SK-N-MC (cell line): ENCODE results near the gene MUL1.
"Not testable (repeated sequence)": the region's sequence is repeated elsewhere in the genome, so short reads cannot be mapped to it uniquely, and the experiment has no call there.

Experiments
- DNase-seq: peaks from one replicate; pipeline ENCODE4 v3.0.0-alpha.2; 2011; ENCODE audit warnings: low read depth, low spot score
- H3K27ac ChIP-seq: fragments of 200-600 bp; sonication (generic); 2 replicates; pipeline ENCODE4 v1.5.1; 2016; ENCODE audit warnings: mixed run types
- H3K36me3 ChIP-seq: fragments of 200-600 bp; sonication (generic); 2 replicates; pipeline ENCODE4 v1.6.1; 2017; ENCODE audit warnings: antibody characterized with exemption, low read length, mixed read lengths; ENCODE audit not compliant: insufficient read depth
- H3K4me3 ChIP-seq: fragments of 200-600 bp; sonication (generic); 2 replicates; pipeline ENCODE4 v1.5.1; 2016
- H3K9ac ChIP-seq: fragments of 200-600 bp; sonication (generic); 2 replicates; pipeline ENCODE4 v1.8.0; 2017; ENCODE audit warnings: mixed run types, mixed read lengths; ENCODE audit not compliant: insufficient read length
- H3K9me3 ChIP-seq: fragments of 200-600 bp; sonication (generic); 2 replicates; pipeline ENCODE4 v1.6.1; 2017; ENCODE audit warnings: low read depth, mild to moderate bottlenecking, antibody characterized with exemption, low read length, moderate library complexity, mixed read lengths
- EZH2 ChIP-seq: fragments of 200-600 bp; sonication (generic); IDR thresholded peaks from one replicate; pipeline ENCODE4 v1.6.1; 2017; ENCODE audit warnings: antibody characterized with exemption
- FOXP2 ChIP-seq: optimal IDR thresholded peaks from 2 replicates; pipeline ENCODE3; 2011; ENCODE audit warnings: mild to moderate bottlenecking, moderate library complexity; ENCODE audit not compliant: insufficient read depth; ENCODE audit errors: extremely low read length, control extremely low read depth
- POLR2AphosphoS5 ChIP-seq: IDR thresholded peaks from 2 replicates; pipeline ENCODE4 v1.6.1; 2012; ENCODE audit warnings: mild to moderate bottlenecking, low read depth, low read length, borderline replicate concordance

MUL1 gene

GRCh38 chr1:20499718-20500117, 8.2 kb downstream of the MUL1 start:
- DNase-seq: no peak
- H3K9me3 ChIP-seq: no peaks in the 10 kb centered on the region
- no peak overlapping the region for H3K4me3 ChIP-seq
- no peak overlapping the region for H3K27ac ChIP-seq
- H3K36me3 ChIP-seq: peaks cover 30% of the 10 kb centered on the region
- H3K9ac ChIP-seq: no peak overlapping the region
- TF ChIP-seq POLR2AphosphoS5: no peak
- no peak for TF ChIP-seq EZH2
- TF ChIP-seq FOXP2: no peak

GRCh38 chr1:20499105-20499504, 8.8 kb downstream of the MUL1 start:
- H3K4me3 ChIP-seq: no peak overlapping the region
- H3K9me3 ChIP-seq: no peaks in the 10 kb centered on the region
- H3K36me3 ChIP-seq: peaks cover 30% of the 10 kb centered on the region
- H3K27ac ChIP-seq: no peak overlapping the region
- no peak for DNase-seq
- no peak for TF ChIP-seq POLR2AphosphoS5
- no peak for TF ChIP-seq EZH2
- no peak for TF ChIP-seq FOXP2
- H3K9ac ChIP-seq: no peak overlapping the region

- DNase-seq: no peak
- Histone ChIP-seq H3K27ac (no peak overlapping the region), H3K9me3 (no peaks in the 10 kb centered on the region), H3K9ac (no peak overlapping the region), H3K4me3 (no peak overlapping the region), H3K36me3 (peaks cover 25% of the 10 kb centered on the region)
- TF ChIP-seq POLR2AphosphoS5: no peak
- no peak for TF ChIP-seq EZH2
- TF ChIP-seq FOXP2: no peak
These were observed 9.8 kb downstream of the MUL1 start for GRCh38 chr1:20498116-20498515.

- DNase-seq: no peak
- H3K9me3 ChIP-seq: no peaks in the 10 kb centered on the region
- no peak overlapping the region for H3K9ac ChIP-seq
- no peak overlapping the region for H3K4me3 ChIP-seq
- no peak overlapping the region for H3K27ac ChIP-seq
- TF ChIP-seq EZH2: no peak
- TF ChIP-seq FOXP2: no peak
- no peak for TF ChIP-seq POLR2AphosphoS5
- peaks cover 22% of the 10 kb centered on the region; the same call in 1 of the 2 replicates for H3K36me3 ChIP-seq
These were observed 10.4 kb downstream of the MUL1 start for GRCh38 chr1:20497506-20497905.

GRCh38 chr1:20496725-20497383, 11.1 kb downstream of the MUL1 start:
- H3K9ac ChIP-seq, H3K9me3 ChIP-seq, H3K27ac ChIP-seq, H3K4me3 ChIP-seq, DNase-seq: not testable (repeated sequence)
- H3K36me3 ChIP-seq: peaks cover 19% of the 10 kb centered on the region; the same call in 1 of the 2 replicates

GRCh38 chr1:20496241-20496661, 11.7 kb downstream of the MUL1 start:
- DNase-seq: no peak
- Histone ChIP-seq H3K36me3 (peaks cover 12% of the 10 kb centered on the region; the same call in 1 of the 2 replicates), H3K9me3 (no peaks in the 10 kb centered on the region), H3K9ac (no peak overlapping the region), H3K4me3 (no peak overlapping the region), H3K27ac (no peak overlapping the region)
- TF ChIP-seq EZH2 (no peak), POLR2AphosphoS5 (no peak), FOXP2 (no peak)

GRCh38 chr1:20495661-20496060, 12.3 kb downstream of the MUL1 start:
- DNase-seq: no peak
- Histone ChIP-seq H3K9ac (no peak overlapping the region), H3K4me3 (no peak overlapping the region), H3K36me3 (peaks cover 7% of the 10 kb centered on the region; the same call in 1 of the 2 replicates), H3K9me3 (no peaks in the 10 kb centered on the region), H3K27ac (no peak overlapping the region)
- TF ChIP-seq POLR2AphosphoS5: no peak
- no peak for TF ChIP-seq EZH2
- no peak for TF ChIP-seq FOXP2

GRCh38 chr1:20494609-20495311, 13.2 kb downstream of the MUL1 start:
- Histone ChIP-seq H3K4me3 (no peak overlapping the region), H3K27ac (no peak overlapping the region), H3K9ac (no peak overlapping the region)

More at GRCh38 chr1:20494609-20495311, 13.2 kb downstream of the MUL1 start:
- TF ChIP-seq POLR2AphosphoS5: no peak
- H3K36me3 ChIP-seq: no peaks in the 10 kb centered on the region; the same call in 1 of the 2 replicates
- no peaks in the 10 kb centered on the region for H3K9me3 ChIP-seq
- no peak for DNase-seq
